GM21786 (cell line): Measurements from ENCODE around the gene KRTAP9-9.
"Not testable (repeated sequence)": the region's sequence is repeated elsewhere in the genome, so short reads cannot be mapped to it uniquely, and the experiment has no call there.

Experiments used
- ATAC-seq: cut with Tn5 transposase; IDR thresholded peaks from one replicate; pipeline ENCODE4 v1.9.1; 2021; ENCODE audit not compliant: unreplicated experiment

The KRTAP9-9 gene

DNA sequence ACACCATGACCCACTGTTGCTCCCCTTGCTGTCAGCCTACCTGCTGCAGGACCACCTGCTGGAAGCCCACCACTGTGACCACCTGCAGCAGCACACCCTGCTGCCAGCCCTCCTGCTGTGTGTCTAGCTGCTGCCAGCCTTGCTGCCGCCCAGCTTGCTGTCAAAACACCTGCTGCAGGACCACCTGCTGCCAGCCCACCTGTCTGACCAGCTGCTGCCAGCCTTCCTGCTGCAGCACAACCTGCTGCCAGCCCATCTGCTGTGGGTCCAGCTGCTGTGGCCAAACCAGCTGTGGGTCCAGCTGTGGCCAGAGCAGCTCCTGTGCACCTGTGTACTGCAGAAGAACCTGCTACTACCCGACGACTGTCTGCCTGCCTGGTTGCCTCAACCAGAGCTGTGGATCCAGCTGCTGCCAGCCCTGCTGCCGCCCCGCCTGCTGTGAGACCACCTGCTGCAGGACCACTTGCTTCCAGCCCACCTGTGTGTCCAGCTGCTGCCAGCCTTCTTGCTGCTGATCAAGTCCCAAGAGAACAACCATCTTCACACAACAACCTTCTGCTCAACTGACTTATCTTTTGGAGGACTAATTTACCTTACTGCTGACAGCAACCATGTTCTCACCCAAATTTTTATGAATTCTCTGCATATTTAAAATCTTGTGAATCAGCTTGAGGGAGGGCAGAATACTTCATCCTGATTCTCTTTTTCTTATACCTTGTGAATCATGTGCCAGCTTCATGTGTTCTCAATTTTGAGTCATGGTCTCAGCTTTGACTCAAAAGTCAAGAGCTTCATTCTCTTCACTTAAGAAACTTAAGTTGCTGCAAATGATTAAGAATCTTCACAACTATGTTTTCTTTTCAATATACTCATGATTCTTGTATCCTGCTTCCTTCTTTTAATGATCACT is at the start of gene KRTAP9-9:
Gene KRTAP9-9 (plus strand): TSS at position 4 of the 910 bp plus-strand sequence.
- ATAC-seq = not testable (repeated sequence)

GRCh38 chr17:41211845-41212466 is 43.2 kb upstream of the KRTAP9-9 start:
- no peak for ATAC-seq

DNA sequence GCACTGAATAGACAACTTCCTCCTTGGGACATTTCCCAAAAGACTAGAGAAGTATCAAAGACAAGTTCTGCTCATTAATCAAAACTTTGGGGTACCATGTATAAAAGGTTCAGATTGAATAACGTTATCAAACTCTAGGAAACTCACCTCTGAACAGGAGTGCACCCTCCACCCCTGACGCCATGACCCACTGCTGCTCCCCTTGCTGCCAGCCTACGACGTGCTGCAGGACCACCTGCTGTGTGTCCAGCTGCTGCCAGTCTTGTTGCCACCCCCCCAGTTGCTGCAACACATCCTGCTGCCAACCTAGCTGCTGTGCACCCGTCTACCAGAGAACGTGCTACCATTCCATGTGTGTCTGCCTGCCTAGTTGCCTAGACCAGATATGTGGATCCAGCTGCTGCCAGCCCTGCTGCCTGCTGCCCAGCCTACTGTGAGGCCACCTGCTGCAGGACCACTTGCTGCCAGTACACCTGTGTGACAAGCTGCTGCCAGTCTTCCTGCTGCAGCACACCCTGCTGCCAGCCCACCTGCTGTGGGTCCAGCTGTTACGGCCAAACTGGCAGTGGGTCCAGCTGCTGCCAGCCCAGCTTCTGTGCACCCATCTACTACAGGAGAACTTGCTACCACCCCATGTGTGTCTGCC is 42.5 kb upstream of the KRTAP9-9 start:
- ATAC-seq = no peak

DNA sequence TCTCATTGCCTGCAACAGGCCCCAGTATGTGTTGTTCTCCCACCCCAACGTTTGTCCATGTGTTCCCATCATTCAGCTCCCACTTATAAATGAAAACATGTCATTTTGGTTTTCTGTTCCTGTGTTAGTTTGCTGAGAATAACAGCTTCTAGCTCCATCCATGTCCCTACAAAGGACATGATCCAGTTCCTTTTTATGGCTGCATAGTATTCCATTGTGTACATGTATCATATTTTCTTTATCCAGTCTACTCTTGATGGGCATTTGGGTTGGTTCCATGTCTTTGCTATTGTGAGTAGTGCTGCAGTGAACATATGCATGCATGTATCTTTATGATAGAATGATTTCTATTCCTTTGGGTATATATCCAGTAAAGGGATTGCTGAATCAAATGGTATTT is 39.5 kb upstream of the KRTAP9-9 start:
- no peak for ATAC-seq

DNA sequence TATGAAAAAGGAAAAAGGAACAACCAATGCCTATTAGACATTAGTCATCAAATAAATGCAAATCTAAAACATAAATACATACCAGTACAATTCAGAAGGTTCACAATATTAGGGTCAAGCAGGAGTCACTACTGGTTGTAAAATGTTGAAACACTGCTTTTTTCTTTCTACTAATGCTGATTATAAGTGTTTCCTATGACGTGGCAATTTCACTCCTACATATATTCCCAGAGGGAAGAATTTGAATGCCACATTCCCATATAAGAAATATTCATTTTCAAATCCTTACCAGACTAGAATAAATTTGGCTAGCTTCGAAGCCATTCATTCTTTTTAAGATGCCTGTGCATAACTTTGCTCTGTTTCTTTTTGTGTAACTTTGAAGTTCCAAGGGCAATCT is 31.4 kb upstream of the KRTAP9-9 start:
- ATAC-seq = no peak

DNA sequence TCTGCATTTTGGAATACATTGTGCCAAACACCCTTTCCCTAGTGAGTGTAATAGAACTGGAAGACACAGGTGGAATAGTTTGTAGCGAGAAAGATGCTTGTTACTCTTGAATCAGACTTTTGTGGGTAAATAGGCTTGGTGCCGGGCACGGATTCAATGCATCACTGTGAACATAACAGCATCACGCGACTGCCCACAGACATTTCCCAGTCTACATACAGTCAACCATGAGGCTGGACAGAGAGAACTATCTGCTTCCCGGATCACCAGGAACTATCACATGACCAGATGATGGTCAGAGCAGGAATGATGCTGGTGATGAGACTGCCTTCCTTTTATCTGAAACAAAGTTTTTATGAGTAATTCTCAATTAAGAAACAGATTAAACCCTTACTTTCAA is 29.1 kb upstream of the KRTAP9-9 start:
- no peak for ATAC-seq

DNA sequence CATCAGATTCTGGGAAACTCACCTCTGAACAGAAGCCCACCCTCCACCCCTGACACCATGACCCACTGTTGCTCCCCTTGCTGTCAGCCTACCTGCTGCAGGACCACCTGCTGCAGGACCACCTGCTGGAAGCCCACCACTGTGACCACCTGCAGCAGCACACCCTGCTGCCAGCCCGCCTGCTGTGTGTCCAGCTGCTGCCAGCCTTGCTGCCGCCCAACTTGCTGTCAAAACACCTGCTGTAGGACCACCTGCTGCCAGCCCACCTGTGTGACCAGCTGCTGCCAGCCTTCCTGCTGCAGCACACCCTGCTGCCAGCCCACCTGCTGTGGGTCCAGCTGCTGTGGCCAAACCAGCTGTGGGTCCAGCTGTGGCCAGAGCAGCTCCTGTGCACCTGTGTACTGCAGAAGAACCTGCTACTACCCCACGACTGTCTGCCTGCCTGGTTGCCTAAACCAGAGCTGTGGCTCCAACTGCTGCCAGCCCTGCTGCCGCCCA is 28.5 kb upstream of the KRTAP9-9 start, which contains the start of gene KRTAP9-2:
Gene KRTAP9-2 (plus strand): TSS at position 51 of the 498 bp plus-strand sequence. CDS start 7 bp downstream, at position 58.
- ATAC-seq = not testable (repeated sequence)

GRCh38 chr17:41230094-41230493 is 25.1 kb upstream of the KRTAP9-9 start:
- ATAC-seq = no peak

GRCh38 chr17:41231731-41232130 is 23.5 kb upstream of the KRTAP9-9 start:
- ATAC-seq = no peak

DNA sequence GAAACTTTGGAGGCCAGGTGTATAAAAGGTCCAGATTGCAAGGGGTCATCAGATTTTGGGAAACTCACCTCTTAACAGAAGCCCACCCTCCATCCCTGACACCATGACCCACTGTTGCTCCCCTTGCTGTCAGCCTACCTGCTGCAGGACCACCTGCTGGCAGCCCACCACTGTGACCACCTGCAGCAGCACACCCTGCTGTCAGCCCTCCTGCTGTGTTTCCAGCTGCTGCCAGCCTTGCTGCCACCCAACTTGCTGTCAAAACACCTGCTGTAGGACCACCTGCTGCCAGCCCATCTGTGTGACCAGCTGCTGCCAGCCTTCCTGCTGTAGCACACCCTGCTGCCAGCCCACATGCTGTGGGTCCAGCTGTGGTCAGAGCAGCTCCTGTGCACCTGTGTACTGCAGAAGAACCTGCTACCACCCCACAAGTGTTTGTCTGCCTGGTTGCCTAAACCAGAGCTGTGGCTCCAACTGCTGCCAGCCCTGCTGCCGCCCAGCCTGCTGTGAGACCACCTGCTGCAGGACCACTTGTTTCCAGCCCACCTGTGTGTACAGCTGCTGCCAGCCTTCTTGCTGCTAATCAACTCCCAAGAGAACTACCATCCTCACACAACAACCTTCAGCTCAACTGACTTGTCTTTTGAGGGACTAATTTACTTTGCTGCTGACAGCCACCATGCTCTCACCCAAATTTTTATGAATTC is 22.6 kb upstream of the KRTAP9-9 start, which contains the start of gene KRTAP9-3:
Gene KRTAP9-3 (plus strand): TSS at position 51 of the 707 bp plus-strand sequence. CDS start 53 bp downstream, at position 104.
- ATAC-seq = not testable (repeated sequence)

DNA sequence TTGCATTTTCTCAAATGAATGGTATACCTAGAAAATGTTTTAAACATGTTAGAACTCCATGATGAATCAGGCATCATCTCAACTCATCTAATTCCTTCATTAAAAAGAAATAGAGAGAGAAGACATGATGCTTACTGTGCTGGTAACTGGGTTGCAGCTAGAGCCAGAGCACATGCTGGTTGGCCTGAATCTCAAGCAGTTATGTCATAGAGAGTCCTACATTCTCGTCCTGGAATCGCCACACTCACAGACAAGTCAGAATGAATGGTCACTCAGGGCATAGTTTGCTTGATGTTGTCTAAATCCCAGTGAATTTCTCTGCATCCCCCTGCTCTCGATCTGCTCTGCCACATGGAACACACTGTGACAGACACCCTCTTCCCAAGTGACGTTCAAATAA is 18.1 kb upstream of the KRTAP9-9 start:
- ATAC-seq = not testable (repeated sequence)

DNA sequence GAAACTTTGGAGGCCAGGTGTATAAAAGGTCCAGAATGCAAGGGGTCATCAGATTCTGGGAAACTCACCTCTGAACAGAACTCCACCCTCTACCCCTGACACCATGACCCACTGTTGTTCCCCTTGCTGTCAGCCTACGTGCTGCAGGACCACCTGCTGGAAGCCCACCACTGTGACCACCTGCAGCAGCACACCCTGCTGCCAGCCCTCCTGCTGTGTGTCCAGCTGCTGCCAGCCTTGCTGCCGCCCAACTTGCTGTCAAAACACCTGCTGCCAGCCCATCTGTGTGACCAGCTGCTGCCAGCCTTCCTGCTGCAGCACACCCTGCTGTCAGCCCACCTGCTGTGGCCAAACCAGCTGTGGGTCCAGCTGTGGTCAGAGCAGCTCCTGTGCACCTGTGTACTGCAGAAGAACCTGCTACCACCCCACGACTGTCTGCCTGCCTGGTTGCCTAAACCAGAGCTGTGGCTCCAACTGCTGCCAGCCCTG is 17.2 kb upstream of the KRTAP9-9 start, which contains the start of gene KRTAP9-8:
Gene KRTAP9-8 (plus strand): TSS at position 51 of the 489 bp plus-strand sequence. CDS start 53 bp downstream, at position 104.
- not testable (repeated sequence) for ATAC-seq

GRCh38 chr17:41246995-41247787 is 8.0 kb upstream of the KRTAP9-9 start:
- ATAC-seq = not testable (repeated sequence)

DNA sequence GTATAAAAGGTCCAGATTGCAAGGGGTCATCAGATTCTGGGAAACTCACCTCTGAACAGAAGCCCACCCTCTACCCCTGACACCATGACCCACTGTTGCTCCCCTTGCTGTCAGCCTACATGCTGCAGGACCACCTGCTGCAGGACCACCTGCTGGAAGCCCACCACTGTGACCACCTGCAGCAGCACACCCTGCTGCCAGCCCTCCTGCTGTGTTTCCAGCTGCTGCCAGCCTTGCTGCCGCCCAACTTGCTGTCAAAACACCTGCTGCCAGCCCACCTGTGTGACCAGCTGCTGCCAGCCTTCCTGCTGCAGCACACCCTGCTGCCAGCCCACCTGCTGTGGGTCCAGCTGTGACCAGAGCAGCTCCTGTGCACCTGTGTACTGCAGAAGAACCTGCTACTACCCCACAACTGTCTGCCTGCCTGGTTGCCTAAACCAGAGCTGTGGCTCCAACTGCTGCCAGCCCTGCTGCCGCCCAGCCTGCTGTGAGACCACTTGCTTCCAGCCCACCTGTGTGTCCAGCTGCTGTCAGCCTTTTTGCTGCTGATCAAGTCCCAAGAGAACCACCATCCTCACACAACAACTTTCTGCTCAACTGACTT is 5.4 kb upstream of the KRTAP9-9 start, which contains the start of gene KRTAP9-4:
Gene KRTAP9-4 (plus strand): TSS at position 51 of the 604 bp plus-strand sequence. CDS start 34 bp downstream, at position 85.
- not testable (repeated sequence) for ATAC-seq

- ATAC-seq = no peak
Measured at GRCh38 chr17:41251261-41251660, 3.9 kb upstream of the KRTAP9-9 start.

GRCh38 chr17:41254861-41255260 is 323 bp upstream of the KRTAP9-9 start:
- ATAC-seq = no peak

GRCh38 chr17:41256291-41256685 is 1.1 kb downstream of the KRTAP9-9 start:
- ATAC-seq = no peak

GRCh38 chr17:41258406-41258805 is 3.2 kb downstream of the KRTAP9-9 start:
- no peak for ATAC-seq

DNA sequence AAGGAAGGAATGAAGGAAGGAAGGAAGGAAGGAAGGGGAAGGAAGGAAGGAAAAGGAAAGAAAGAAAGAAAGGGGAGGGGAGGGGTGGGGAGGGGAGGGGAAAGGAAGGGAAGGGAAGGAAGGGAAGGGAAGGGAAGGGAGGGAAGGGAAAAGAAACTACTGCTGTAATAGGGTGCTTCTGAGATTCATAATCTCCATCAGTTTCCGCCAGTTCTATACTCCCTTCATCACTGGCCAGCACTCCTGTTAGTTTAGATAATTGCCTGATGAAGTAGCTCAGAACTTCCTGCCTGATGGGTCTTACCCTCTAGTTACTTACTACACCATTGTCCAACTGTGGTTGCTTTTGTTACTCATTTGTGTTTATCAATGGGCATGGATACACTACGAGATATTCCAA is 8.0 kb downstream of the KRTAP9-9 start:
- ATAC-seq = no peak
